Mesothelial cell of epicardium (in vitro differentiated cells): ENCODE results near the gene GNB2. TPM values are rescaled to one million over a fixed set of nuclear protein-coding genes. Genes with fewer than 3 reads are reported as not detected.
A peak's percentile ranks its signal among the peaks of the same experiment; 100 is the strongest.

Experiments used
- DNase-seq, 2 experiments: peaks; one replicate each; pipeline ENCODE4 v3.0.0; 2021; ENCODE audit warnings: low spot score in 2 of 2; ENCODE audit not compliant: unreplicated experiment in 2 of 2
- H3K27ac Mint-ChIP-seq: 2 replicates; pipeline ENCODE4 v1.8.0; 2021; ENCODE audit warnings: mixed read lengths
- H3K27me3 Mint-ChIP-seq: 2 replicates; pipeline ENCODE4 v1.8.0; 2021; ENCODE audit warnings: low read depth, mixed read lengths
- H3K36me3 Mint-ChIP-seq: 2 replicates; pipeline ENCODE4 v1.8.0; 2021; ENCODE audit warnings: mixed read lengths
- H3K4me1 Mint-ChIP-seq: 2 replicates; pipeline ENCODE4 v1.8.0; 2021; ENCODE audit warnings: mixed read lengths
- H3K4me3 Mint-ChIP-seq: 2 replicates; pipeline ENCODE4 v1.8.0; 2021; ENCODE audit warnings: mild to moderate bottlenecking, moderate library complexity, mixed read lengths
- H3K9me3 Mint-ChIP-seq: 2 replicates; pipeline ENCODE4 v1.8.0; 2021; ENCODE audit warnings: mixed read lengths
- total RNA-seq: library from RNA; stranded (reverse); gene quantifications from 3 replicates; pipeline ENCODE4 v1.2.1, GENCODE V29; 2021
- TF ChIP-seq, protein P1 (sequence below): fragments of 200-600 bp; sonication (generic); IDR thresholded peaks from one replicate; pipeline ENCODE4 v1.5.0; 2021; ENCODE audit warnings: antibody characterized with exemption; ENCODE audit not compliant: unreplicated experiment

The GNB2 gene
- total RNA-seq, 1 donor from 2014 or later, result 174 TPM

DNA sequence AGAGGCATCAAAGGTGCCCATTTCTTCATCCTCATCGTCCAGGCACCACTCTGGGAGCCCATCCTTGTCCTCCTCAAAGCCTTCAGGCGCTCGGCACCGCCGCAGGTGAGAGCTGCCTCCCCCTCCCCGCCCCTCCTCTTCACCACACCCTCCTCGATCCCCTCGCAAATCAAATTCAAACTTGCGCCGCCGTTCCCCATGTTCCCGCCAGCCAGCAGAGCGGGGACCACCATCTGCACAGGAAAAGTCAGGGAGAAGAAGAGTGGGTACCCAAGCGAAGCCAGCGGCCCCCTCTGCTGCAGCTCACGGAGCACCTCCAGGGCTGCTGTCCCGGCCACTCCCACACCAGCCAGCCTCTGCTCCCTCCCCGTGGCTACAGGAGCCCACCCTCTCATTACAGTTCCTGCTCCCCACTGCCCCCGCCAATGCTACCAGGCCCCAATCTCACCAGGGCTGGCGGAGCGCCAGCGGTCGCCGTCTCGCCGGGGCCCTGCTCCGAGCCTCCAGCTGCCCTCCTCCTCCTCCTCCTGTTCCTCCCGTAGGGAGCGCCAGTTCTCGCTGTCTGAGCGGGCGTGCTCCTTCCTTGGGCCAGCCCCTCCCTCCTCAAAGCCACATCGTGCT lies 12.8 kb downstream of the GNB2 start:
- H3K27ac Mint-ChIP-seq, result no peak overlapping the region
- TF ChIP-seq, protein P1, sequence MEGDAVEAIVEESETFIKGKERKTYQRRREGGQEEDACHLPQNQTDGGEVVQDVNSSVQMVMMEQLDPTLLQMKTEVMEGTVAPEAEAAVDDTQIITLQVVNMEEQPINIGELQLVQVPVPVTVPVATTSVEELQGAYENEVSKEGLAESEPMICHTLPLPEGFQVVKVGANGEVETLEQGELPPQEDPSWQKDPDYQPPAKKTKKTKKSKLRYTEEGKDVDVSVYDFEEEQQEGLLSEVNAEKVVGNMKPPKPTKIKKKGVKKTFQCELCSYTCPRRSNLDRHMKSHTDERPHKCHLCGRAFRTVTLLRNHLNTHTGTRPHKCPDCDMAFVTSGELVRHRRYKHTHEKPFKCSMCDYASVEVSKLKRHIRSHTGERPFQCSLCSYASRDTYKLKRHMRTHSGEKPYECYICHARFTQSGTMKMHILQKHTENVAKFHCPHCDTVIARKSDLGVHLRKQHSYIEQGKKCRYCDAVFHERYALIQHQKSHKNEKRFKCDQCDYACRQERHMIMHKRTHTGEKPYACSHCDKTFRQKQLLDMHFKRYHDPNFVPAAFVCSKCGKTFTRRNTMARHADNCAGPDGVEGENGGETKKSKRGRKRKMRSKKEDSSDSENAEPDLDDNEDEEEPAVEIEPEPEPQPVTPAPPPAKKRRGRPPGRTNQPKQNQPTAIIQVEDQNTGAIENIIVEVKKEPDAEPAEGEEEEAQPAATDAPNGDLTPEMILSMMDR, result no peak
- H3K4me3 Mint-ChIP-seq, result no peak overlapping the region
- no peak for DNase-seq
- peaks cover 13% of the 10 kb centered on the region for H3K36me3 Mint-ChIP-seq
- no peaks in the 10 kb centered on the region for H3K27me3 Mint-ChIP-seq
- H3K9me3 Mint-ChIP-seq, result no peaks in the 10 kb centered on the region
- peaks cover 4% of the 10 kb centered on the region for H3K4me1 Mint-ChIP-seq

DNA sequence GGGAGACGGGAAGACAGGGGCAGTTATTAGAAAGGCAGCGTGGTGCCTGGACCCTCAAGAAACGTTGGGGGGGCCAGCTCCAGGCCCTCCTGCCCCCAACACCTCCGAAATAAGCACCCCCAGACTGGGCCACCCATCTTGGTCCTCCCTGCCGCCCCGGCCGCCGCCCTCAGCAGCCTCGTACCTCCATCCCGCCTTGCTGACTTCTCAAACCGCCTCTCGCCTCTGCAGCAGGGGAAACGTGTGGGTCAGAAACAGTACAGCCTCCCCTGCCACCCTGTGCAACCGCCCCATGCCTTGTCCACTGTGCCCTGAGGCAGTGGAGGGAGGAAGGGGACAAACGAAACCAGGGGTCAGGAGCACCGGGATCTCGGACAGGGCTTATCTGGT lies 13.3 kb downstream of the GNB2 start:
- Mint-ChIP-seq H3K27me3 (no peaks in the 10 kb centered on the region), H3K36me3 (peaks cover 13% of the 10 kb centered on the region), H3K4me1 (peaks cover 7% of the 10 kb centered on the region), H3K27ac (no peak overlapping the region), H3K4me3 (no peak overlapping the region), H3K9me3 (no peaks in the 10 kb centered on the region)
- DNase-seq, result no peak
- TF ChIP-seq, protein P1, result no peak

DNA sequence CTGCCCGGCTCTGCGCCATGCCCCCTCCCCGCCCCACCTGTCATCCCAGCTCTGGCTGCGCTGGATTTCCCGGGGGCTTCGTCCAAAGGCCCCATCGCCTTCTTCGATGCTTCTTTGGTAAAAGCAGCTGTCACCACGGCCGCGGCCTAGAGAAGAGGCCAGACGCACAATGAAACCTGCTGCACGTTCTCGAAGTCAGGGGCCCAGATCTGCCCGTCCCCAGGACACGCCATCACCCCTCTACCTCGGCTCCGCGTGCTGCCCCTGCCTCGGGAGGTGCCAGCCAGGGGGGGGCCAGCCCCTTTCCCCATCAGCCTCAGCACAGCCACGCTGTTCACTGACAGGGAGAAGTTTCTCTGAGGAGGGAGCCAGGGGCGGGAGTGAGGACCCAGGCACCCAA lies 13.7 kb downstream of the GNB2 start:
- Mint-ChIP-seq H3K9me3 (no peaks in the 10 kb centered on the region), H3K27ac (no peak overlapping the region), H3K4me1 (peaks cover 12% of the 10 kb centered on the region), H3K36me3 (peaks cover 13% of the 10 kb centered on the region), H3K4me3 (no peak overlapping the region), H3K27me3 (no peaks in the 10 kb centered on the region)
- TF ChIP-seq, protein P1, result no peak
- no peak for DNase-seq

DNA sequence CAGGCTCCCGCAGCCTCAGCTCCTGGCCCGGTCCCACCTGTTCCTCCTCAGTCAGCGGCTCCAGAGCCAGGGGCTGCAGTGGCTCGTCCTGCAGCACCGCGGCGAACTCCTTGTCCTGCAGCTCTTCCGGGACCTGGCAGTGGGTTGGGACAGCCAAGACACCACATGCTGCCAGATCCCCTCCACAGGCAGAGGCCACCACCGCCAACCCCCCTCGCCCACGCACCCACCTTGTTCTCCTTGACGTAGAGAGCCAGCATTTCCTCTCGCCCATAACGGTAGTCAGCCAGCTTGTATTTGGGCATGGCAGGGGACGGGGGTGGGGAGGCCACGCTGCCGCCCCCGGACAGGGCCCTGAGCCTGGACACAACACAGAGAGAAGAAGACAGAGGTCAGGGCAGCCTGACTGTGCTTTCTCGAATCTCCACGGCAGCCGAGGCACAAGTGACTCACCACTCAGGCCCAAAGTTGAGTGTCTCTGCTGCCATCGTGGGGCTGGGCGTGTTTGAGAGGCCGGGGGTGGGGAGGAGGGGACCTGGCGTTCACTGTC lies 14.3 kb downstream of the GNB2 start:
- DNase-seq, result no peak
- no peak overlapping the region for H3K4me3 Mint-ChIP-seq
- H3K36me3 Mint-ChIP-seq, result peaks cover 13% of the 10 kb centered on the region
- H3K27ac Mint-ChIP-seq, result no peak overlapping the region
- TF ChIP-seq, protein P1, result no peak
- peaks cover 17% of the 10 kb centered on the region for H3K4me1 Mint-ChIP-seq
- no peaks in the 10 kb centered on the region for H3K27me3 Mint-ChIP-seq
- H3K9me3 Mint-ChIP-seq, result no peaks in the 10 kb centered on the region

DNA sequence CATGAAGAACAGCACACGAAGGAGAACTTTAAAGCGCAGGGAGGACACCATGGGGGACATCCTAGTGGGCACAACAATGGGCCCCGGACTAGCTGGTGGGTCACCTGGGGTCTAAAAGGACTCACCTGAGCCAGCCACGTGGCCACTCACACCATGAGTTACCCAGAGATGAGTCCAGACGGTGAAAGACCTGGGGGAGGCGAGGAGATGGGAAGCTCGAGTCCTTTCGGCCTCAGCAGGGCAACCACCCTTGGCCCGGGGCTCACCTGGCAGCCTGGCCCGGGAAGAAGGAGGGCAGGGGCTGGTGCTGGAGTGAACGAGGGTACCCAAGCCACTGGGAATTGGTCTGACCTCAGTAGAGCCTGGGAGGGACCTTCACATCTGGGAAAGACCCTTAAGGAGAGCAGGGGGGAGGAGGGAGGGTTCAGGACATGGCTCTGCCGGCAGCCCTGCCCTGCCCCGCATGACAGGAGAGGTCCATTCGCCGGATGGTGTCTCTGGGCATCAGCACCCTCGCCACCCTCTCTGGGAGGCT lies 14.9 kb downstream of the GNB2 start:
- no peak for DNase-seq
- H3K9me3 Mint-ChIP-seq, result no peaks in the 10 kb centered on the region
- H3K36me3 Mint-ChIP-seq, result peaks cover 11% of the 10 kb centered on the region
- TF ChIP-seq, protein P1, result no peak
- H3K27me3 Mint-ChIP-seq, result no peaks in the 10 kb centered on the region
- H3K4me3 Mint-ChIP-seq, result no peak overlapping the region
- H3K27ac Mint-ChIP-seq, result peak overlapping the region; percentile 13
- H3K4me1 Mint-ChIP-seq, result peaks cover 22% of the 10 kb centered on the region
